ENCODE measurements around the gene CDNF. TPM values are rescaled to one million over a fixed set of nuclear protein-coding genes. Genes with fewer than 3 reads are reported as not detected.
A peak's percentile ranks its signal among the peaks of the same experiment; 100 is the strongest.
"Not testable (repeated sequence)": the region's sequence is repeated elsewhere in the genome, so short reads cannot be mapped to it uniquely, and the experiment has no call there.

Gene CDNF
- total RNA-seq, 2 donors from 2014 or later: 1.3 to 15.3 TPM

GRCh38 chr10:14873090-14873760, 35.4 kb upstream of the CDNF start:
- intact Hi-C loops (cut with DNase I): no loop called here
- DNase-seq (no peak), ATAC-seq (no peak)
- Histone ChIP-seq H3K4me1 (peaks cover 22% of the 10 kb centered on the region), H3K36me3 (replicated peaks in 1 of 2; ENCODE audit: insufficient read depth in 1 of 2, low read depth in 2 of 2) (peaks cover 0 to 2% of the 10 kb centered on the region in 2 donors), H3K27ac (no peak overlapping the region), H3K27me3 (no peaks in the 10 kb centered on the region), H3K9me3 (no peaks in the 10 kb centered on the region), H3K4me3 (no peak overlapping the region)
- WGBS, 2 donors: 75 to 81% methylated on average over 2 of the region's 2 CpGs
- TF ChIP-seq CTCF (IDR thresholded peaks at IDR 0.05) (no peak), POLR2A (IDR thresholded peaks at IDR 0.05) (no peak)

- ATAC-seq; H3K27me3 ChIP-seq; DNase-seq; H3K4me3 ChIP-seq; H3K36me3 ChIP-seq (replicated peaks in 1 of 2; ENCODE audit: insufficient read depth in 1 of 2, low read depth in 2 of 2); H3K27ac ChIP-seq; H3K9me3 ChIP-seq; intact Hi-C loops (cut with DNase I): not testable (repeated sequence)
- WGBS, 2 donors: 96 to 100% methylated on average over 3 of the region's 3 CpGs
- H3K4me1 ChIP-seq: peaks cover 13% of the 10 kb centered on the region
Measured at GRCh38 chr10:14864871-14865270, 27.0 kb upstream of the CDNF start.

GRCh38 chr10:14864466-14864865, 26.6 kb upstream of the CDNF start:
- H3K4me3 ChIP-seq; H3K9me3 ChIP-seq; intact Hi-C loops (cut with DNase I); H3K27me3 ChIP-seq; H3K27ac ChIP-seq; ATAC-seq; H3K36me3 ChIP-seq (replicated peaks in 1 of 2; ENCODE audit: insufficient read depth in 1 of 2, low read depth in 2 of 2); DNase-seq: not testable (repeated sequence)
- H3K4me1 ChIP-seq: peaks cover 17% of the 10 kb centered on the region
- 94% methylated on average over 6 of the region's 6 CpGs for WGBS, 2 donors

- intact Hi-C loops (cut with DNase I): no loop called here
- H3K36me3 ChIP-seq (replicated peaks in 1 of 2; ENCODE audit: insufficient read depth in 1 of 2, low read depth in 2 of 2): no peaks in the 10 kb centered on the region
- DNase-seq: peak; percentile 27 to 69 (median 34)
Measured at GRCh38 chr10:14860791-14861190, 23.0 kb upstream of the CDNF start.

GRCh38 chr10:14859775-14860174, 21.9 kb upstream of the CDNF start:
- no peak overlapping the region for H3K4me3 ChIP-seq
- DNase-seq (no peak), ATAC-seq (peak; percentile 40)
- TF ChIP-seq CTCF (IDR thresholded peaks at IDR 0.05) (no peak), POLR2A (IDR thresholded peaks at IDR 0.05) (no peak)
- H3K36me3 ChIP-seq (replicated peaks in 1 of 2; ENCODE audit: insufficient read depth in 1 of 2, low read depth in 2 of 2): no peaks in the 10 kb centered on the region
- H3K27ac ChIP-seq: peak overlapping the region in 3 of 4 donors; percentile 19 to 61 (median 53)
- H3K4me1 ChIP-seq: peaks cover 29% of the 10 kb centered on the region
- intact Hi-C loops (cut with DNase I): no loop called here
- no peaks in the 10 kb centered on the region for H3K9me3 ChIP-seq
- H3K27me3 ChIP-seq: no peaks in the 10 kb centered on the region

More at GRCh38 chr10:14860791-14861190, 23.0 kb upstream of the CDNF start:
- peak; percentile 45 for ATAC-seq
- no peak for TF ChIP-seq POLR2A (IDR thresholded peaks at IDR 0.05)
- TF ChIP-seq CTCF (IDR thresholded peaks at IDR 0.05): no peak
- no peaks in the 10 kb centered on the region for H3K9me3 ChIP-seq
- H3K27me3 ChIP-seq: no peaks in the 10 kb centered on the region
- H3K4me3 ChIP-seq: no peak overlapping the region
- peaks cover 29% of the 10 kb centered on the region for H3K4me1 ChIP-seq
- peak overlapping the region in 2 of 4 donors; percentile 53 to 61 for H3K27ac ChIP-seq
- WGBS, 2 donors: 73 to 100% methylated on average over 1 of the region's 1 CpG

- Histone ChIP-seq H3K4me3 (no peak overlapping the region), H3K9me3 (no peaks in the 10 kb centered on the region), H3K36me3 (replicated peaks in 1 of 2; ENCODE audit: insufficient read depth in 1 of 2, low read depth in 2 of 2) (no peaks in the 10 kb centered on the region), H3K27ac (peak overlapping the region in 3 of 4 donors; percentile 8 to 61 (median 19)), H3K27me3 (no peaks in the 10 kb centered on the region), H3K4me1 (peaks cover 29% of the 10 kb centered on the region)
- TF ChIP-seq CTCF (IDR thresholded peaks at IDR 0.05): no peak
- TF ChIP-seq POLR2A (IDR thresholded peaks at IDR 0.05): no peak
- 26 to 49% methylated on average over 5 of the region's 5 CpGs for WGBS, 2 donors
- intact Hi-C loops (cut with DNase I): no loop called here
- peak in 3 of 4 donors; percentile 13 to 65 (median 27) for DNase-seq
- peak; percentile 55 for ATAC-seq
Measured at GRCh38 chr10:14859043-14859442, 21.2 kb upstream of the CDNF start.

All from body of pancreas (tissue), 4 donors.